ENCODE data around the gene ERCC8.

Gene ERCC8

DNA sequence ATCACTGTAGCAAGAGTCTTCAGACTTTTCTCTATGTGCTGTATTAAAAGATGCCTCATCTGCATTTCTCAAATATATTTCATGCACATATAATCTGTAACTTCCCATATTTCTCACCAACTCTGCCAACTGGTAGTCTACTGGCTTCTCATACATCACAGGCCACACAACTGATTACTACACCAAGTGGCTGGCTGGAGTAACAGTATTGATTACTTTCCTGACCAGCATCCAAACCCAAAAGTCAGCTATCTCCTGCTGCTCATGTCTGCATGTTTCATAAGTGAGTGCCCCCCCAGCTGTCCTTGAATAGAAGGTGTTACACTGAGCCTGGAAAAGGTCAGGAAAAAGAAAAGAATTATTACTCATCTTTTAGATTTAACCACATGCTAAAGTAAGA lies 17.4 kb downstream of the ERCC8 start:
- Histone ChIP-seq H3K4me1 (ENCODE audit: control extremely low read depth in 1 of 4, control insufficient read depth in 4 of 4, insufficient read depth in 4 of 4, low read length in 3 of 4) (no peaks in the 10 kb centered on the region), H3K27ac (ENCODE audit: insufficient read depth in 1 of 2, low read depth in 1 of 2, low read length in 2 of 2, poor library complexity in 1 of 2, severe bottlenecking in 2 of 2) (no peak overlapping the region), H3K9me3 (ENCODE audit: control extremely low read depth in 1 of 5, control insufficient read depth in 4 of 5, insufficient read depth in 2 of 5, low read depth in 1 of 5, low read length in 4 of 5) (no peaks in the 10 kb centered on the region), H3K4me3 (ENCODE audit: control insufficient read depth in 1 of 7, extremely low read depth in 1 of 7, insufficient read depth in 4 of 7, low read depth in 2 of 7, low read length in 6 of 7) (no peak overlapping the region), H3K36me3 (ENCODE audit: control insufficient read depth in 4 of 4, insufficient read depth in 4 of 4, low read length in 3 of 4) (peaks cover 0 to 15% (median 9%) of the 10 kb centered on the region in 4 experiments), H3K27me3 (replicated peaks in 2 of 5; ENCODE audit: control insufficient read depth in 4 of 5, insufficient read depth in 5 of 5, low read length in 4 of 5) (no peaks in the 10 kb centered on the region)
- CTCF ChIA-PET = interaction anchor here (1.8 kb wide), 1 partner anchor 24 kb away, joined by 4 read pairs; no protein-coding TSS in a partner anchor
- no peak for DNase-seq
- POLR2A ChIA-PET = no interaction called here

DNA sequence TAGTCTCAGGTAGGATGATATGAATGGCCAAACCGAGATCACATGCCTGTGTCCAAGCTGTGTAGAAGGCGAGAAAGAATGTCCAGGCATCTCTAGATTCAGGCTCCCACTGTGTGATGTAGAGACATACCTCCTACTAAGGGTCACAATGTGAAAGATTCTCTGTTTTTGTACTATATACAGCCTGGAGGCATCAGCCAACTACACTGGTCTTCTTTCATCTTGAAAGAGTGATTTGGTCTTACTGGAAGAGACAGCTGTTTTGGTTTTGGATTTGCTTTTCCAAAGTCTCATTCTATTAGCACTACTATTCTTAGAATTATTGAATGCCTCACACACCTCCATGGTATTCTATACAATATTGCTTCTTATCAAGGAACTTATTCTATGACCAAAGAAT lies 26.4 kb downstream of the ERCC8 start:
- POLR2A ChIA-PET = no interaction called here
- Histone ChIP-seq H3K4me3 (ENCODE audit: control insufficient read depth in 1 of 7, extremely low read depth in 1 of 7, insufficient read depth in 4 of 7, low read depth in 2 of 7, low read length in 6 of 7) (no peak overlapping the region), H3K27me3 (replicated peaks in 2 of 5; ENCODE audit: control insufficient read depth in 4 of 5, insufficient read depth in 5 of 5, low read length in 4 of 5) (no peaks in the 10 kb centered on the region), H3K4me1 (ENCODE audit: control extremely low read depth in 1 of 4, control insufficient read depth in 4 of 4, insufficient read depth in 4 of 4, low read length in 3 of 4) (no peaks in the 10 kb centered on the region), H3K9me3 (ENCODE audit: control extremely low read depth in 1 of 5, control insufficient read depth in 4 of 5, insufficient read depth in 2 of 5, low read depth in 1 of 5, low read length in 4 of 5) (no peaks in the 10 kb centered on the region), H3K36me3 (ENCODE audit: control insufficient read depth in 4 of 4, insufficient read depth in 4 of 4, low read length in 3 of 4) (peaks cover 7 to 29% (median 18%) of the 10 kb centered on the region in 4 experiments), H3K27ac (ENCODE audit: insufficient read depth in 1 of 2, low read depth in 1 of 2, low read length in 2 of 2, poor library complexity in 1 of 2, severe bottlenecking in 2 of 2) (no peak overlapping the region)
- CTCF ChIA-PET = interaction anchor here (0.8 to 1.4 kb wide), 3 partner anchors 10 to 27 kb away, joined by 3 read pairs; partner anchors contain the start of genes ERCC8 and NDUFAF2
- 90% methylated on average over 2 of the region's 2 CpGs for WGBS (ENCODE audit: insufficient coverage)
- DNase-seq = no peak

DNA sequence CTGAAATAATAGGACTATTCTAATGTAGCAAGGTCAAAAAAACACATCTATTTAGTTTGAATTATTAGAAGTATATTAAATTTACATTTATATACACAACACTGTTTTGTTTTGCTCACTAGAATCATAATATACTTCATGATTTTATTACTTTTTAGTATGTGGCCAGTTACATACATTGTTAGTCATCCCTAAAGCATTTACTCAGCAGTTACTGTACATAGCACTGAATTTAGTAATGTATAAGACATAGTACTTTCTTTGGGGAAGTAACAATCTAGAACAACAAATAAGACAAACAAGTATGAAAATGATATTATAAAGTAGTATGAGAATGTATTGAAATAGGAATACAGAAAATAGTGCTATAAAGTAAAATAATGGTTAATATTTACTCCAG lies 28.2 kb downstream of the ERCC8 start:
- Histone ChIP-seq H3K27ac (ENCODE audit: insufficient read depth in 1 of 2, low read depth in 1 of 2, low read length in 2 of 2, poor library complexity in 1 of 2, severe bottlenecking in 2 of 2) (no peak overlapping the region), H3K4me1 (ENCODE audit: control extremely low read depth in 1 of 4, control insufficient read depth in 4 of 4, insufficient read depth in 4 of 4, low read length in 3 of 4) (no peaks in the 10 kb centered on the region), H3K36me3 (ENCODE audit: control insufficient read depth in 4 of 4, insufficient read depth in 4 of 4, low read length in 3 of 4) (peaks cover 5 to 29% (median 18%) of the 10 kb centered on the region in 4 experiments), H3K9me3 (ENCODE audit: control extremely low read depth in 1 of 5, control insufficient read depth in 4 of 5, insufficient read depth in 2 of 5, low read depth in 1 of 5, low read length in 4 of 5) (no peaks in the 10 kb centered on the region), H3K4me3 (ENCODE audit: control insufficient read depth in 1 of 7, extremely low read depth in 1 of 7, insufficient read depth in 4 of 7, low read depth in 2 of 7, low read length in 6 of 7) (no peak overlapping the region), H3K27me3 (replicated peaks in 2 of 5; ENCODE audit: control insufficient read depth in 4 of 5, insufficient read depth in 5 of 5, low read length in 4 of 5) (no peaks in the 10 kb centered on the region)
- ChIA-PET POLR2A (no interaction called here), CTCF (no interaction called here)
- no peak for DNase-seq

DNA sequence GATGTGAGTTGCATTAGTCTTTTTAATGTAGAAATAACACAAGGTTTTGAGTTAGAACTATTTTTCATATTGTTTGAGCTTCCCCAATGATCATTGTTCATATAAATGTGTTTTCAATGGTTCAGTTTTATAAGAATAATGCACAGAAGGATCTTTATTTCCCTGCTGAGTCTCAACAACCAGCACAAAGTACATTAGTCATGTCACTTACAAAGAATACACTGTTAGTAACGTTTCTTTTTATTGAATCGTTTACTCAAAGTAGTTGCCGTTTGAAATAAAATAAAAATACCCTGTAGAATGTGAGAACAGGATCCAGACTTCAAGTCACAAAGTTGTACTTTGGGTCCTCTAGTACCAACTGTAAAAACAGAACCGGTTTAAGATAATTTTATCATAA lies 41.5 kb downstream of the ERCC8 start:
- ChIA-PET POLR2A (no interaction called here), CTCF (interaction anchor here (0.9 kb wide), 1 partner anchor 23 kb away, joined by 4 read pairs; no protein-coding TSS in a partner anchor)
- WGBS (ENCODE audit: insufficient coverage) = no CpG with 5 or more reads among the region's 4 CpGs
- no peak for DNase-seq
- H3K4me1 ChIP-seq (ENCODE audit: control extremely low read depth in 1 of 4, control insufficient read depth in 4 of 4, insufficient read depth in 4 of 4, low read length in 3 of 4) = no peaks in the 10 kb centered on the region
- H3K27me3 ChIP-seq (replicated peaks in 2 of 5; ENCODE audit: control insufficient read depth in 4 of 5, insufficient read depth in 5 of 5, low read length in 4 of 5) = no peaks in the 10 kb centered on the region
- H3K9me3 ChIP-seq (ENCODE audit: control extremely low read depth in 1 of 5, control insufficient read depth in 4 of 5, insufficient read depth in 2 of 5, low read depth in 1 of 5, low read length in 4 of 5) = no peaks in the 10 kb centered on the region
- H3K4me3 ChIP-seq (ENCODE audit: control insufficient read depth in 1 of 7, extremely low read depth in 1 of 7, insufficient read depth in 4 of 7, low read depth in 2 of 7, low read length in 6 of 7) = no peak overlapping the region
- peaks cover 0 to 4% (median 0%) of the 10 kb centered on the region in 4 experiments for H3K36me3 ChIP-seq (ENCODE audit: control insufficient read depth in 4 of 4, insufficient read depth in 4 of 4, low read length in 3 of 4)
- no peak overlapping the region for H3K27ac ChIP-seq (ENCODE audit: insufficient read depth in 1 of 2, low read depth in 1 of 2, low read length in 2 of 2, poor library complexity in 1 of 2, severe bottlenecking in 2 of 2)

DNA sequence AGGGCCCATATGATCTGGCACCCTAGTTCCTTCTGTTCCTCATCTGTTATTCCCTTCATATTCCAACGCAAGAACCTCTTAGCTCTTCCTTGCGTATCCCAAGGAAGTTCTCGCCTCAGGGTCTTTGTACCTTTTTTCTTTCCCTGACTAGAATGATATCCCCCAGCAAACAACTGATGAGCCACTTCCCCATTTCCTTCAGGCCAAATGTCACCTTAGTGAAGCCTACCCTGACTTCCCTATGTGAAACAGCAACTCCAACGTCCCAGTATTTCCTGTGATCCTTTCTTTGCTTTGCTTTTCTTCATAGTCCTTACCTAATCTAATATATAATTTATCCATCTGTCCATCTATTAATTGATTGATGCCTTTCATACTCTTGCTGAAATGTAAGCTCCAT lies 47.9 kb downstream of the ERCC8 start:
- ChIA-PET CTCF (interaction anchor here (1.2 kb wide), 2 partner anchors 13 to 15 kb away, joined by 3 read pairs; no protein-coding TSS in a partner anchor), POLR2A (no interaction called here)
- Histone ChIP-seq H3K36me3 (ENCODE audit: control insufficient read depth in 4 of 4, insufficient read depth in 4 of 4, low read length in 3 of 4) (peaks cover 2 to 19% (median 5%) of the 10 kb centered on the region in 4 experiments), H3K4me1 (ENCODE audit: control extremely low read depth in 1 of 4, control insufficient read depth in 4 of 4, insufficient read depth in 4 of 4, low read length in 3 of 4) (no peaks in the 10 kb centered on the region), H3K27ac (ENCODE audit: insufficient read depth in 1 of 2, low read depth in 1 of 2, low read length in 2 of 2, poor library complexity in 1 of 2, severe bottlenecking in 2 of 2) (no peak overlapping the region), H3K27me3 (replicated peaks in 2 of 5; ENCODE audit: control insufficient read depth in 4 of 5, insufficient read depth in 5 of 5, low read length in 4 of 5) (no peaks in the 10 kb centered on the region), H3K9me3 (ENCODE audit: control extremely low read depth in 1 of 5, control insufficient read depth in 4 of 5, insufficient read depth in 2 of 5, low read depth in 1 of 5, low read length in 4 of 5) (no peaks in the 10 kb centered on the region), H3K4me3 (ENCODE audit: control insufficient read depth in 1 of 7, extremely low read depth in 1 of 7, insufficient read depth in 4 of 7, low read depth in 2 of 7, low read length in 6 of 7) (no peak overlapping the region)
- 100% methylated on average over 3 of the region's 4 CpGs for WGBS (ENCODE audit: insufficient coverage)
- DNase-seq = no peak

DNA sequence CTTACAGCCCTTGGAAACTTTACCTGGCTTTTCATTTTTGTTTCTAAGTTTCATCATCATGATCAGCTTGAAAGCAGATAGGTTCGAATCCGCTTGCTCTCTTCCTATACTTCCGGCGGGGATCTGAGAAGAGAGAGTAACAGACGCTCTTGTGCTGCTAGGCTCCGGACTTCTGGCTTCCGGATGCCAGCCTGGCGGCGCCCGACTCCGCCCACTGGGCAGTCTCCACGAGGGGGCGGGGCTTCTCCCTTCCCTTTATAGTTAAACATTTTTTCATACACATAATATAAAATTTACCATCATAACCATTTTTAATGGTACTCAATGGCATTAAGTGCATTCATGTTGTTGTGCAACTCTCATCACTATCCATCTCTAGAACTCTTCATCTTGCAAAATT lies 51.3 kb downstream of the ERCC8 start:
- Histone ChIP-seq H3K4me3 (ENCODE audit: control insufficient read depth in 1 of 7, extremely low read depth in 1 of 7, insufficient read depth in 4 of 7, low read depth in 2 of 7, low read length in 6 of 7) (no peak overlapping the region), H3K27ac (ENCODE audit: insufficient read depth in 1 of 2, low read depth in 1 of 2, low read length in 2 of 2, poor library complexity in 1 of 2, severe bottlenecking in 2 of 2) (no peak overlapping the region), H3K27me3 (replicated peaks in 2 of 5; ENCODE audit: control insufficient read depth in 4 of 5, insufficient read depth in 5 of 5, low read length in 4 of 5) (no peaks in the 10 kb centered on the region), H3K36me3 (ENCODE audit: control insufficient read depth in 4 of 4, insufficient read depth in 4 of 4, low read length in 3 of 4) (peaks cover 0 to 19% (median 5%) of the 10 kb centered on the region in 4 experiments), H3K9me3 (ENCODE audit: control extremely low read depth in 1 of 5, control insufficient read depth in 4 of 5, insufficient read depth in 2 of 5, low read depth in 1 of 5, low read length in 4 of 5) (no peaks in the 10 kb centered on the region), H3K4me1 (ENCODE audit: control extremely low read depth in 1 of 4, control insufficient read depth in 4 of 4, insufficient read depth in 4 of 4, low read length in 3 of 4) (no peaks in the 10 kb centered on the region)
- no peak for DNase-seq
- CTCF ChIA-PET = no interaction called here
- 98% methylated on average over 7 of the region's 13 CpGs for WGBS (ENCODE audit: insufficient coverage)
- POLR2A ChIA-PET = no interaction called here

DNA sequence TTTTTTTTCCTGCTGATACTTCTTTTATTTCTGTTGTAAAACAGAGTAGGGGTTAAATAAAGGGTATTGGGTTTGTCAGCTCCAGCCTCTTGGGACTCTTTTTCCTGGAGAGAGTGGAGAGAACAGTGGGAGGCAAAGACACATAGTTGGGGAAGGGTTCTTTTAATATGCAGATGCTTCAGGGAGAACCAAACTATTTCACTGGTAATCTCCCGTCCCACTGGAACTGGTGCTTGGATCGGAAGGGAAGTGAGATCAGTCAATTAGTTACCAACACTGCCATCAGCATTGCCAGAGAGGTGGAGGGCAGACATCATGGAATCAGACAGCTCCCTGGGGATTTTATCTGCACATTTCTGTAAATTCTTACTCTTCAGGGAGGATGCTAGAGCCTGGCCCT lies 53.2 kb downstream of the ERCC8 start:
- H3K27ac ChIP-seq (ENCODE audit: insufficient read depth in 1 of 2, low read depth in 1 of 2, low read length in 2 of 2, poor library complexity in 1 of 2, severe bottlenecking in 2 of 2) = no peak overlapping the region
- no peak overlapping the region for H3K4me3 ChIP-seq (ENCODE audit: control insufficient read depth in 1 of 7, extremely low read depth in 1 of 7, insufficient read depth in 4 of 7, low read depth in 2 of 7, low read length in 6 of 7)
- DNase-seq = no peak
- CTCF ChIA-PET = no interaction called here
- 100% methylated on average over 2 of the region's 2 CpGs for WGBS (ENCODE audit: insufficient coverage)
- H3K27me3 ChIP-seq (replicated peaks in 2 of 5; ENCODE audit: control insufficient read depth in 4 of 5, insufficient read depth in 5 of 5, low read length in 4 of 5) = no peaks in the 10 kb centered on the region
- peaks cover 0 to 19% (median 4%) of the 10 kb centered on the region in 4 experiments for H3K36me3 ChIP-seq (ENCODE audit: control insufficient read depth in 4 of 4, insufficient read depth in 4 of 4, low read length in 3 of 4)
- H3K9me3 ChIP-seq (ENCODE audit: control extremely low read depth in 1 of 5, control insufficient read depth in 4 of 5, insufficient read depth in 2 of 5, low read depth in 1 of 5, low read length in 4 of 5) = no peaks in the 10 kb centered on the region
- no peaks in the 10 kb centered on the region for H3K4me1 ChIP-seq (ENCODE audit: control extremely low read depth in 1 of 4, control insufficient read depth in 4 of 4, insufficient read depth in 4 of 4, low read length in 3 of 4)
- POLR2A ChIA-PET = no interaction called here
